Left ventricle myocardium inferior (tissue), 1 donor: ENCODE data around the gene NME3. TPM values are rescaled to one million over a fixed set of nuclear protein-coding genes. Genes with fewer than 3 reads are reported as not detected.

Experiments used
- DNase-seq: peaks from one replicate; pipeline ENCODE4 v3.0.0-alpha.2; 2020
- H3K27ac ChIP-seq: fragments of 200-600 bp; replicated peaks from 2 replicates; pipeline ENCODE4 v1.8.0; 2021
- H3K27me3 ChIP-seq: fragments of 200-600 bp; 2 replicates; pipeline ENCODE4 v1.8.0; 2021; ENCODE audit warnings: low read depth
- H3K36me3 ChIP-seq: fragments of 200-600 bp; 2 replicates; pipeline ENCODE4 v1.8.0; 2021
- H3K4me1 ChIP-seq: fragments of 200-600 bp; 2 replicates; pipeline ENCODE4 v1.8.0; 2021
- H3K4me3 ChIP-seq: fragments of 200-600 bp; 2 replicates; pipeline ENCODE4 v1.8.0; 2021; ENCODE audit warnings: mild to moderate bottlenecking, moderate library complexity
- H3K9me3 ChIP-seq: fragments of 200-600 bp; replicated peaks from 2 replicates; pipeline ENCODE4 v1.8.0; 2021
- CTCF ChIP-seq: fragments of 200-600 bp; IDR thresholded peaks from 2 replicates; pipeline ENCODE4 v1.8.0; 2021; ENCODE audit warnings: antibody characterized with exemption, mild to moderate bottlenecking, borderline replicate concordance
- intact Hi-C: fragments of 100-400 bp; cut with micrococcal nuclease; formaldehyde crosslinking; loops from one replicate; pipeline ENCODE4 v1.11.0; 2022
- total RNA-seq: library from RNA; stranded (reverse); fragmentation: NEBNext Ultra II Directional; extraction: Animal tissue kit (Norgen Biotek cat#: 25700); gene quantifications from one replicate; pipeline ENCODE4 v1.2.1, GENCODE V29; 2021
- donor health status: DM: no; HTN: yes; CAD: no; lungs with severe emphysema.

The NME3 gene
- total RNA-seq, 1 donor from 2014 or later, result 37.0 TPM

- no peak overlapping the region for H3K4me3 ChIP-seq
- no peaks in the 10 kb centered on the region for H3K9me3 ChIP-seq
- TF ChIP-seq CTCF, result no peak
- H3K27me3 ChIP-seq, result no peaks in the 10 kb centered on the region
- no peak overlapping the region for H3K27ac ChIP-seq
- H3K36me3 ChIP-seq, result peaks cover 87% of the 10 kb centered on the region
- H3K4me1 ChIP-seq, result no peaks in the 10 kb centered on the region
- no peak for DNase-seq
- intact Hi-C loops, result no loop called here
These were observed 18.5 kb downstream of the NME3 start for GRCh38 chr16:1752853-1753252.

GRCh38 chr16:1751946-1752345, 19.4 kb downstream of the NME3 start:
- H3K27me3 ChIP-seq, result no peaks in the 10 kb centered on the region
- no peak overlapping the region for H3K27ac ChIP-seq
- intact Hi-C loops, result no loop called here
- no peak for TF ChIP-seq CTCF
- no peaks in the 10 kb centered on the region for H3K4me1 ChIP-seq
- H3K36me3 ChIP-seq, result peaks cover 87% of the 10 kb centered on the region
- no peak overlapping the region for H3K4me3 ChIP-seq
- DNase-seq, result no peak
- no peaks in the 10 kb centered on the region for H3K9me3 ChIP-seq

GRCh38 chr16:1749152-1750117, 21.9 kb downstream of the NME3 start:
- H3K27ac ChIP-seq, result no peak overlapping the region
- no peak for TF ChIP-seq CTCF
- intact Hi-C loops, result no loop called here
- H3K36me3 ChIP-seq, result peaks cover 95% of the 10 kb centered on the region
- no peaks in the 10 kb centered on the region for H3K9me3 ChIP-seq
- no peaks in the 10 kb centered on the region for H3K4me1 ChIP-seq
- H3K4me3 ChIP-seq, result no peak overlapping the region
- no peak for DNase-seq
- H3K27me3 ChIP-seq, result no peaks in the 10 kb centered on the region

- Histone ChIP-seq H3K9me3 (no peaks in the 10 kb centered on the region), H3K36me3 (peaks cover 94% of the 10 kb centered on the region), H3K4me3 (no peak overlapping the region), H3K27ac (no peak overlapping the region), H3K27me3 (no peaks in the 10 kb centered on the region), H3K4me1 (no peaks in the 10 kb centered on the region)
- DNase-seq, result no peak
- intact Hi-C loops, result no loop called here
- TF ChIP-seq CTCF, result no peak
These were observed 23.4 kb downstream of the NME3 start for GRCh38 chr16:1747934-1748333.

- no peak for TF ChIP-seq CTCF
- H3K4me1 ChIP-seq, result no peaks in the 10 kb centered on the region
- H3K4me3 ChIP-seq, result no peak overlapping the region
- H3K27me3 ChIP-seq, result no peaks in the 10 kb centered on the region
- H3K27ac ChIP-seq, result no peak overlapping the region
- no peaks in the 10 kb centered on the region for H3K9me3 ChIP-seq
- no peak for DNase-seq
- peaks cover 83% of the 10 kb centered on the region for H3K36me3 ChIP-seq
- intact Hi-C loops, result no loop called here
These were observed 24.6 kb downstream of the NME3 start for GRCh38 chr16:1746693-1747195.
